Astrocyte of the cerebellum (primary cell): ENCODE data around the gene INSYN1.

Experiments
- DNase-seq: peaks from one replicate; pipeline ENCODE4 v3.0.0-alpha.2; 2011; ENCODE audit warnings: low read depth
- H3K4me3 ChIP-seq: 2 replicates; pipeline ENCODE4 v1.5.1; 2011; ENCODE audit warnings: mild to moderate bottlenecking, low read depth, low read length, moderate library complexity
- CTCF ChIP-seq: IDR thresholded peaks from 2 replicates; pipeline ENCODE4 v1.5.1; 2012; ENCODE audit warnings: low read length, low read depth, moderate library complexity, mild to moderate bottlenecking; ENCODE audit errors: missing control alignments
- in situ Hi-C: cut with HindIII; loops from 2 replicates; pipeline ENCODE4 v1.10.0; 2017; ENCODE audit warnings: low sequenced_read_pairs

INSYN1 gene

GRCh38 chr15:73760330-73761329 is 7.5 kb upstream of the INSYN1 start:
- H3K4me3 ChIP-seq: no peak overlapping the region
- no peak for TF ChIP-seq CTCF
- DNase-seq: no peak
- in situ Hi-C loops: no loop called here

GRCh38 chr15:73758461-73758860 is 5.3 kb upstream of the INSYN1 start:
- no peak for DNase-seq
- no peak for TF ChIP-seq CTCF
- in situ Hi-C loops: no loop called here
- H3K4me3 ChIP-seq: no peak overlapping the region

- in situ Hi-C loops: no loop called here
- TF ChIP-seq CTCF: no peak
- DNase-seq: no peak
Observed at GRCh38 chr15:73757571-73757970, 4.4 kb upstream of the INSYN1 start.

GRCh38 chr15:73756947-73757513 is 3.9 kb upstream of the INSYN1 start:
- DNase-seq: no peak
- in situ Hi-C loops: no loop called here
- no peak for TF ChIP-seq CTCF
- no peak overlapping the region for H3K4me3 ChIP-seq

More at GRCh38 chr15:73757571-73757970, 4.4 kb upstream of the INSYN1 start:
- no peak overlapping the region for H3K4me3 ChIP-seq

- H3K4me3 ChIP-seq: no peak overlapping the region
- no peak for TF ChIP-seq CTCF
- in situ Hi-C loops: no loop called here
- DNase-seq: no peak
Observed at GRCh38 chr15:73756390-73756789, 3.2 kb upstream of the INSYN1 start.

- DNase-seq: no peak
- in situ Hi-C loops: no loop called here
- no peak for TF ChIP-seq CTCF
- H3K4me3 ChIP-seq: no peak overlapping the region
Observed at GRCh38 chr15:73755946-73756345, 2.8 kb upstream of the INSYN1 start.
